LoVo (cell line): Measurements from ENCODE around the gene ZFP36L1.
A peak's percentile ranks its signal among the peaks of the same experiment; 100 is the strongest.
"Not testable (repeated sequence)": the region's sequence is repeated elsewhere in the genome, so short reads cannot be mapped to it uniquely, and the experiment has no call there.

Source experiments
- DNase-seq: peaks from one replicate; pipeline ENCODE4 v3.0.0-alpha.2; 2016; ENCODE audit warnings: low spot score

ZFP36L1 gene

DNA sequence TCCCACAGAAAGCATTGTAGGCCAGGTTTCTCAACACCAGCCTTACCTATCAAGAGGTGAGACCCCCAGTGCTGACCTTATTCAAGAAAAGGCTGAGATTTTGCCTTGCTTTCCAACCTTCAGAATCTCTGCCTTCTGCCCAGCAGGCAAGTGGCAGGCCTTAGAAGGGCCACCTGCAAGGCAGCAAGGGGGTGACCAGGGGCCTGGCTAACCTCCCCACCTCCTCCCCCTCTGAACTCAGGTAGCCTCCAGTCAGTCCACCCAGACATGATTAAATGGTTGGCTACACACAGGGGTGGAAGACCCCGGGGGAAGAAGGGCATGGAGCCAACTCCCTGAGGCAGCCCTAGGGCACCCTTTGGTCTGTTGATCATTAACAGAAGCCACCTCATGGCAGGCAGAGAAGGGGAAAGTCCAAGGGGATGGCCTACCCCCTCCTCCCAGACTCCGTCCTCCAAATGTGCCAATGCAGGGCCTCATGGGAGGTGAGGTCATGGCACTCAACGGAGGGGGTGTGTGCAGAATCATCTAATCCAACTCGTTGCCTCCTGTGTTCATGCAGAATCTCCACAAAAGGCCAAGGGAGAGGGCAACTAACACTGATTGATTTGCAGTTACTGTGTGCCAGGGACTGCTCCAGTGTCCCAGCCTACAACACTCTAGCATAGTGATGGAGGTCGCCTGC, 8.5 kb downstream of the ZFP36L1 start:
- DNase-seq, result peak; percentile 86

GRCh38 chr14:68783408-68784225, 9.2 kb downstream of the ZFP36L1 start:
- no peak for DNase-seq

DNA sequence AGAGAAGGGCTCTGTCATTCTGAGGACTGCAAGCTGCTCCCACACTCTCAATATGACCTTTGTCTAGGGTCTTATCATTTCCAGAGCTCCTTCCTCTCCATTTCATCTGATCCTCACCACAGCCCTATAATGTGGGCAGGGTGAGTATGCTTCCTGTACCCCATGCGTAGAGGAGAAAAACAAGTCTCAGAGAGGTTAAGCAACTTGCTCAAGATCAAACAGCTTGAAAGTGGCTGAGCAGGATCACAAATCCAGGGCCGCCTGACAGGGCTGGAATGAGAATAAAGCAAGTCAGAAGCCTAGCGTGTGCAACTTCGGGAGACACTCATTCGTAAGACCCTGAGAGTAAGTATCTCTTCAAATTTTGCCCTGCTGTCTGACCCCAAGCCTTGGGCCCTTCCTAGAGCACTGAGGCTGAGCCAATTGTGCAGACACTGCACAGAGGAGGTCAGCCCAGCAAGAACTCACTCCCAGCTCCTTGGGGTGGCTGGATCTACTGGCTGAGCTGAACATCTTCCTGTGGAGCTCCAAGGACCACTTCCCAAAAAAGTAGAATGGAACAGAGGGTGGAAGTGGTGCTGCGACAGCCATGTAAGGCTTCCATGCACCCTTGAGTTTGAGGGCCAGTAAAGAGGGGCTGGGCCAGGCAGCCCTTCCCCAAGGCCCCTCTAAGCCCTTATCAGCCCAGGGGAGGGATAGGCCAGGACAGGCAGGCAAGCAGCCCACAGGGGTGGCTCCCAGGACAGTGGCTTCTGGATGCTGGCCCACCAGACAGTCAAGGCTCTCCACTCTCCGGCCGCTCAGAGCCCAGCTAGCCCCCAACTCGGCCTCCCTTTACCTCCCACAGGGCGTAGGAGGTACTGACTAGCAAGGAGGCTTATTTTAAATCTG, 10.5 kb downstream of the ZFP36L1 start:
- no peak for DNase-seq

- no peak for DNase-seq
Measured at GRCh38 chr14:68781161-68782021, 11.5 kb downstream of the ZFP36L1 start.

GRCh38 chr14:68780358-68781160, 12.3 kb downstream of the ZFP36L1 start:
- no peak for DNase-seq

- DNase-seq, result peak; percentile 91
Measured at GRCh38 chr14:68779761-68780323, 13.0 kb downstream of the ZFP36L1 start.

DNA sequence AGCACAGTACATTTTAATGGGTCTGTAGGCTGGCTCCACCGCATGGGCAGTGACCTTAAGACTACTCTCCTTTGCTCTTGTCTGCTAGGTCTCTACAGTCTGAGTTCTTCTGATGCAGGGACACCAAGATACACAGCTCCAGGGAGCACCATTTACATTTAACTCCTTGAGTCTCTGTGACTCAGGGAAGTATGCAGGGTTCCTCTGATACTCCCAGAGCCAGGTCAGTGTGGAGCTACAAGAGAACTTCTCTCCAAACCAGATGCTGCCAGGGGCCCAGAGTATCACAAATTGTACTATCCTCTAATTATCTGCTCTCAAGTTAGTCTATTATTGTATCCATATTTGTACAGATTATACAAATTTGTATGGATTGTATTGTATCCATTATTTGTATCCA, 15.2 kb downstream of the ZFP36L1 start:
- DNase-seq, result no peak

DNA sequence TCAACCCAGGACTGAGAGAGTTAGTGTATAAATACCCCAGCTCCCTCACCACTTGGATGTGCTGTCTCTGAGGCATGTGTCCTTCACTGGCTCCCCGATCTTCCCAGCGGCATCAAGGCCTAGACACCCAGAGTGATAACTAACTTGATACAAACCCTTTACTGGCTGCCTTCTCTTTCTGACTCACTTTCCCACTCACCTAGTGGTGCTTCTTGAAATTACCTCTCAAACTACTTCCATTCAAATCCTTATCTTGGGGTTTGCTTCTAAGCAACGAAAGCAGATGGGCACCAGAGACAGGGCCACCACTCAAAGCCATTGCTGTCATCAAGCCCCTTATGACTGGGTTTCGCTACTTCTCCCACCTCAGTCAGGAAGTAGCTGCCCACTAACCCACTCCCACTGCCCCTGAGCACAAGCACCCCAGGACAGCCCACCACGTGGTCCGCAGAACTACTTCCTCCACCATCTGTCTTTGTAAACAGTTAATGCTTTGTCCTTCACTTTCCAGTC, 17.2 kb downstream of the ZFP36L1 start:
- DNase-seq, result no peak

DNA sequence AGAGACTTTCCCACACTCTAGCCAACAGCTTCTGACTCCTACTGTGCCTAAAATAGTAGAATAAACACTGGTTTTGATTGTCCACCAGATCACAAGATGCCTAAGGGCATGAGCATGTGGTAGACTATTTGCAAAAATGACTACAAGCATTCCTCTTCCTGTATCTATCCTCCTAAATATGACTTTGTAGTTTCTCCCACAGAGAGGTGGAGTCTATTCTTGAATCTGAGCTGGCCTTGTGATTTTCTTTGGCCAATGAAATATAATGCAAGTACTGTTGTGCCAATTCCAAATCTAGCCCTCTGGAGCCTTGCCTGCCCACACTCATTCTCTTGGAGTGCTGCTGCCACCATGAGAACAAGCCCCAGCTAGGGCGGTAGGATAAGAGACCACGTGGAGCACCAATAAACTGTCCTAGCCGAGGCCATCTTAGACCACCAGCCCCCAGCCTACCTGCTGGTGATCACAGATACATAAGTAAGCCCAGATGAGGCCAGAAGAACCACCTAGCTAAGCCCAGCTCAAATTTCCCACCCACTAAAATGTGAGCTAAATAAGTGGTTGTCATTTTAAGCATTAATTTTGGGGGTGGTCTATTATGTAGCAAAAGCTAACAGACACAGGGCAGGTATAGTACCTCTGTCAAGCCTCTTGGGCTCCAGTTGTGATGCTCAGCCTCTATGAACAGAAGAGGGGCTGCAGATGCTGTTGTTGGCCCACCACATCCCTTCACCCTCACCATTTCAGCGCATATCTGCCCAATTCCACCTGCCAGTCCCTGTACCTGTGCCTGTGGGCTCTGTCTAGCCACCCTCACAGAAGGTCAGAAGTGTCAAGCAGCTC, 17.9 kb downstream of the ZFP36L1 start:
- no peak for DNase-seq

GRCh38 chr14:68772761-68773381, 20.0 kb downstream of the ZFP36L1 start:
- DNase-seq, result no peak

DNA sequence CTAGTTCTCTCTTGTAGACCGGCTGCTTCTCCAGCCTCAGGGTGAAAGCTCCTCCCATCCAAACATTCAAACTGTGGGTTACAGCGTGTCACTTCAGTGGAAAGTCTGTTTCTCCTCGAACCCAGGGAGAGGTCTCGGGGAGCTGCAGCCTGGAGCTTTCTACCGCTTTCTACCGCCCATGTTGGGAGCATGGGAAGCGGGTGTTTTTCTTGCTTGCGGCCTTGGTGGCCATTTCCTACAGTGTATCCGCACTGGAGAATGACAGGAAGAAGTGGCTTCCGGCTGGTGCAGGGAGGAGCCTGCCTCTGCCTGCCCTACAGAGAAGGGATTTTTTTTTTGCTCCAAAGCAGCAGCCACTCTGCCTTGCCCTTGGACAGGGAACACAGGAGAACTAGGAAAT, 21.2 kb downstream of the ZFP36L1 start:
- DNase-seq, result no peak

GRCh38 chr14:68770553-68771286, 22.1 kb downstream of the ZFP36L1 start:
- no peak for DNase-seq

GRCh38 chr14:68770051-68770450, 22.8 kb downstream of the ZFP36L1 start:
- no peak for DNase-seq

DNA sequence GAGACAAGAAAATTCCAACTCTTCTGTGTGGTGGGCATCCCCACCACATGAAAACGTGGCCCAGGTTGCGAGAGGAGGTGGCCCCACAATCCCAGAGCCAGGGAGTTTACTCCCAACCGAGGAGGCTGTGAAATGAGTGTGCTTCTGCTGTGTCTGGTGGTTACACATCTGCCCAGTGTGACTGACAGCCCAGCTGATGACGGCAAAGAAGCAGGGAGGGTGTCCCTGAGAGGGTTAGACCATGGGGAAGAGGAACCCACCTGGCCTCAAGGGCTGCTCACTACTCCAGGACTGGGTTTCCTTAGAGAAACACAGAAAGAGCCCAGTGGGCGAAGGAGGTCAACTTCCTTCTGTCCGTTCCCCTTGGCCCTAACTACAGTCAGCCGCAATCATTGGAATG, 24.6 kb downstream of the ZFP36L1 start:
- DNase-seq, result no peak

- DNase-seq, result no peak
Measured at GRCh38 chr14:68767248-68767645, 25.6 kb downstream of the ZFP36L1 start.

DNA sequence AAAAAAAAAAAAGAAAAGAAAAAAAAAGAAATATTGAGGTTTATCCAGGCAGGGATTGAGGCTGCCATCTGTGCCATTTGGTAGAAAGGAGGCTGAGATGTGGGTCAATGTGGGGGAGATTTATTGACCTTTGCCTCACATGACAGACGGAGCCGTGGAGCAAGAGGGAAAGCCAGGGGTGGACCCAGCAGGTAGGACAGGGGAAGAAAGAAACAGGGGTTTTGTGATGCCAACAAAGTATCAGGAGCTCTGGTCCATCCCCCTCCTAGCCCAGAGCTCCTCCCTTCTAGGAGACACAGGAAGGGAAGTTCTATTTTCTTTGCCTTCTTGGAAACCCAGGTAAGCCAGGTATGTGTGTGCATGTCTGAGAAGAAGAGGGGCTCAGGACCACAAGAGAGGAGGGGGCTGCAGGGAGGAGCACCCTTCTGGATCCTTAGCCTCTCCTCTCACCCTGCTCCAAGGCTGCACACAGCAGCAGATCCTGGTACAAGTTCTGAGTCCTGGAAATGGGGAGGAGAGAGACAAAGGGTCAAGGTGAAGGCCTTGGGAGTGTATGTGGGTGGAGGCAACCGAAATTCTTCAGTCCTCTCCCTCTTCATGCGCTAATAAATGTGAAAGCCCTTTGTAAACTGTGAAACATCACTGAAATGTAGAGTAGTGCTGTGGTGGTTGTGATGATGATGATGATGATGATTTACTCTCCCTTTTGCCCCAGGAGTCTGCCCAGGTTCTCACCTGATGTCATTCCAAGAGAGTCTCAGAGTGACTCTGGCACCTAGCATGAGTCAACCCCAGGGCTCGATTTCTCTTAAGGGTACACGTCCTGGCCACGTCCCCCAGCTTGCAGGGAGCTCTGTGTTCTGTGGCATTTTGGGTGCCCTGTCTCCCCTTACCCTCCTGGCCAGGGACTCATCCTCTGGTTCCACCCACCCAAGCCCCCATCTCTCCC, 26.3 kb downstream of the ZFP36L1 start:
- DNase-seq, result no peak

DNA sequence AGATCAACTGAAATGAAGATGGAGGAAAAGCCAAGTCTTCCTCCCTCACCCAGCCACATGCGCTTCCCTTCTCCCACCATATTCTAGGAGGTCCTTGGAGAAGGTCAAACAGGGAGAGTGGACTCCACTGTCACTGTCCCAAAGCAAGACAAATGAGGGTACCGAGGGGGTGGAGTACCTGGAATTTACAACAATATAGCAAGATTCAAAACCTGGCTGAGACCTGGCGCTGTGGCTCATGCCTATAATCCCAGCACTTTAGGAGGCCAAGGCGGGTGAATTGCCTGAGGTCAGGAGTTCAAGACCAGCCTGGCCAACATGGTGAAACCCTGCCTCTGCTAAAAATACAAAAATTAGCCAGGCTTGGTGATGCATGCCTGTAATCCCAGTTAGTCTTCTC, 29.0 kb downstream of the ZFP36L1 start:
- DNase-seq, result not testable (repeated sequence)
